Measurements from ENCODE around the gene R3HDML. TPM values are rescaled to one million over a fixed set of nuclear protein-coding genes. Genes with fewer than 3 reads are reported as not detected.

Gene R3HDML
- total and polyA plus RNA-seq, 2 of the 13 experiments (the other 11 are each of a cell fraction or from before 2014, with no cell fraction given) = not detected

GRCh38 chr20:44394452-44394701 is 57.5 kb downstream of the R3HDML start (continued):
- TF ChIP-seq AHDC1 (CRISPR knock-in tag; IDR thresholded peaks at IDR 0.05; ENCODE audit: borderline replicate concordance) (no peak; the same call in none of the 2 replicates), ZNF761 (CRISPR knock-in tag; conservative IDR thresholded peaks at IDR 0.05) (no peak), ZNF569 (CRISPR knock-in tag; IDR thresholded peaks at IDR 0.05; ENCODE audit: borderline replicate concordance) (no peak), ZNF441 (CRISPR knock-in tag; IDR thresholded peaks at IDR 0.05; ENCODE audit: borderline replicate concordance) (no peak), PHF8 (CRISPR knock-in tag; IDR thresholded peaks at IDR 0.05) (no peak), CEBPG (CRISPR knock-in tag; IDR thresholded peaks at IDR 0.05) (no peak), CREBL2 (CRISPR knock-in tag; IDR thresholded peaks at IDR 0.05; ENCODE audit: borderline replicate concordance) (no peak), THAP9 (CRISPR knock-in tag; IDR thresholded peaks at IDR 0.05; ENCODE audit: borderline replicate concordance) (no peak), FOXC1 (CRISPR knock-in tag; IDR thresholded peaks at IDR 0.05; ENCODE audit: borderline replicate concordance) (no peak), RFXANK (CRISPR knock-in tag; IDR thresholded peaks at IDR 0.05) (peak; percentile 81; the same call in 1 of the 2 replicates), FOXO1 (CRISPR knock-in tag; IDR thresholded peaks at IDR 0.05) (peak; percentile 100), TFDP1 (CRISPR knock-in tag; IDR thresholded peaks at IDR 0.05; ENCODE audit: borderline replicate concordance) (no peak), ZNF451 (CRISPR knock-in tag; IDR thresholded peaks at IDR 0.05) (0 out of 2 replicates have a peak, but pooled peaks have one; percentile 95), CENPBD1 (CRISPR knock-in tag; IDR thresholded peaks at IDR 0.05; ENCODE audit: borderline replicate concordance, low read depth) (no peak), SRSF9 (IDR thresholded peaks at IDR 0.05; ENCODE audit: borderline replicate concordance, insufficient read depth, low read depth, low read length, poor library complexity, severe bottlenecking) (no peak), ZNF891 (CRISPR knock-in tag; IDR thresholded peaks at IDR 0.05) (no peak; the same call in 1 of the 2 replicates), HIC2 (CRISPR knock-in tag; IDR thresholded peaks at IDR 0.05; ENCODE audit: low read depth) (no peak), EHMT2 (IDR thresholded peaks at IDR 0.05; ENCODE audit: borderline replicate concordance, low read depth, low read length) (no peak)

All from HepG2 (cell line).